CD4-positive, alpha-beta memory T cell (primary cell): ENCODE measurements around the gene GALNT7. TPM values are rescaled to one million over a fixed set of nuclear protein-coding genes. Genes with fewer than 3 reads are reported as not detected.

Experiments
- CTCF ChIA-PET: fragments of 350-600 bp; sonication (Branson Sonifier 250); formaldehyde crosslinking; loops from one replicate; lab custom pipeline; 2021; ENCODE audit warnings: inconsistent platforms; ENCODE audit not compliant: partially characterized antibody; lab: Charles Lee
- POLR2A ChIA-PET: fragments of 350-600 bp; sonication (Branson Sonifier 250); formaldehyde crosslinking; loops from one replicate; lab custom pipeline; 2021; ENCODE audit not compliant: partially characterized antibody; lab: Charles Lee
- DNase-seq, 5 donors: peaks; one replicate each; pipeline versions ENCODE4 v3.0.0 to v3.0.0-alpha.2; 2020 to 2022; ENCODE audit warnings: mixed read lengths in 1 of 5
- H3K27ac ChIP-seq: one replicate; pipeline ENCODE4 v1.7.0; 2013; ENCODE audit warnings: low read depth, low read length
- H3K27me3 ChIP-seq: 2 replicates; pipeline ENCODE4 v1.7.0; 2013; ENCODE audit warnings: mild to moderate bottlenecking, low read length, moderate library complexity; ENCODE audit not compliant: insufficient read depth
- H3K36me3 ChIP-seq: 2 replicates; pipeline ENCODE4 v1.7.0; 2013; ENCODE audit warnings: mild to moderate bottlenecking, low read length, moderate library complexity; ENCODE audit not compliant: insufficient read depth
- H3K4me1 ChIP-seq: 2 replicates; pipeline ENCODE4 v1.7.0; 2013; ENCODE audit warnings: mild to moderate bottlenecking, low read length, moderate library complexity; ENCODE audit not compliant: insufficient read depth
- H3K4me3 ChIP-seq, 2 donors: one replicate each; pipeline ENCODE4 v1.7.0; 2013; ENCODE audit warnings: low read length in 2 of 2, mild to moderate bottlenecking in 1 of 2
- H3K9me3 ChIP-seq, 2 donors: one replicate each; pipeline ENCODE4 v1.7.0; 2013; ENCODE audit warnings: low read length in 2 of 2, control low read depth in 1 of 2; ENCODE audit not compliant: control insufficient read depth in 1 of 2
- H3K27ac Mint-ChIP-seq, 7 donors: one replicate each; pipeline ENCODE4 v1.8.0; 2020 to 2021; ENCODE audit warnings: mixed read lengths in 7 of 7, mild to moderate bottlenecking in 6 of 7, inconsistent platforms in 3 of 7, moderate library complexity in 3 of 7
- H3K27me3 Mint-ChIP-seq, 2 donors: one replicate each; pipeline ENCODE4 v1.8.0; 2020 to 2021; ENCODE audit warnings: mixed read lengths in 2 of 2
- H3K36me3 Mint-ChIP-seq, 2 donors: one replicate each; pipeline ENCODE4 v1.8.0; 2020 to 2021; ENCODE audit warnings: mixed read lengths in 2 of 2, inconsistent platforms in 1 of 2, mild to moderate bottlenecking in 1 of 2
- H3K4me1 Mint-ChIP-seq, 4 donors: one replicate each; pipeline ENCODE4 v1.8.0; 2020 to 2021; ENCODE audit warnings: mixed read lengths in 4 of 4, mild to moderate bottlenecking in 1 of 4
- H3K4me3 Mint-ChIP-seq, 8 donors: one replicate each; pipeline ENCODE4 v1.8.0; 2020 to 2021; ENCODE audit warnings: mixed read lengths in 8 of 8, mild to moderate bottlenecking in 7 of 8, moderate library complexity in 6 of 8, inconsistent platforms in 3 of 8
- H3K9me3 Mint-ChIP-seq, 8 donors: one replicate each; pipeline ENCODE4 v1.8.0; 2020 to 2021; ENCODE audit warnings: mixed read lengths in 8 of 8, mild to moderate bottlenecking in 5 of 8, inconsistent platforms in 3 of 8, moderate library complexity in 1 of 8
- intact Hi-C: fragments of 100-400 bp; cut with micrococcal nuclease; formaldehyde crosslinking; loops from one replicate; pipeline ENCODE4 v1.15.1; 2023
- polyA plus RNA-seq, 2 donors: library from polyadenylated mRNA; unstranded; fragments of 300-500 nt; fragmentation: Illumina TruSeq; gene quantifications; one replicate each; pipeline ENCODE4 v1.2.3, GENCODE V29; 2021
- total RNA-seq, 2 experiments: library from RNA; stranded (reverse); gene quantifications; one replicate each; pipeline ENCODE4 v1.2.3, GENCODE V29; 2021

Gene GALNT7
- total and polyA plus RNA-seq, 4 experiments from 2014 or later: 12.6 to 26.3 (median 22.3) TPM

- Mint-ChIP-seq H3K27ac (no peak overlapping the region), H3K4me3 (no peak overlapping the region), H3K27me3 (no peaks in the 10 kb centered on the region), H3K36me3 (peaks cover 17 to 42% of the 10 kb centered on the region in 2 donors), H3K4me1 (peaks cover 0 to 2% (median 0%) of the 10 kb centered on the region in 4 donors), H3K9me3 (peaks cover 0 to 56% (median 19%) of the 10 kb centered on the region in 8 donors)
- H3K27me3 ChIP-seq: no peaks in the 10 kb centered on the region
- ChIA-PET POLR2A (no interaction called here), CTCF (interaction anchor here (1.3 to 3.1 kb wide), 3 partner anchors 9 to 269 kb away, joined by 5 to 13 read pairs (median 7); no protein-coding TSS in a partner anchor)
- intact Hi-C loops: no loop called here
- DNase-seq: no peak
- no peak overlapping the region for H3K4me3 ChIP-seq
- no peaks in the 10 kb centered on the region for H3K36me3 ChIP-seq
- peaks cover 0 to 8% of the 10 kb centered on the region in 2 donors for H3K9me3 ChIP-seq
- H3K27ac ChIP-seq: no peak overlapping the region
- no peaks in the 10 kb centered on the region for H3K4me1 ChIP-seq
These were observed 114.0 kb downstream of the GALNT7 start for GRCh38 chr4:173282626-173283025.

- no peak for DNase-seq
- Mint-ChIP-seq H3K27ac (no peak overlapping the region), H3K27me3 (no peaks in the 10 kb centered on the region), H3K4me3 (no peak overlapping the region), H3K36me3 (peaks cover 17 to 34% of the 10 kb centered on the region in 2 donors), H3K9me3 (peaks cover 0 to 56% (median 20%) of the 10 kb centered on the region in 8 donors), H3K4me1 (peaks cover 8 to 13% (median 12%) of the 10 kb centered on the region in 4 donors)
- ChIA-PET CTCF (no interaction called here), POLR2A (no interaction called here)
- Histone ChIP-seq H3K36me3 (no peaks in the 10 kb centered on the region), H3K27ac (no peak overlapping the region), H3K4me1 (peaks cover 8% of the 10 kb centered on the region), H3K9me3 (peaks cover 0 to 9% of the 10 kb centered on the region in 2 donors), H3K27me3 (no peaks in the 10 kb centered on the region), H3K4me3 (no peak overlapping the region)
- intact Hi-C loops: no loop called here
These were observed 115.9 kb downstream of the GALNT7 start for GRCh38 chr4:173284463-173284862.

DNA sequence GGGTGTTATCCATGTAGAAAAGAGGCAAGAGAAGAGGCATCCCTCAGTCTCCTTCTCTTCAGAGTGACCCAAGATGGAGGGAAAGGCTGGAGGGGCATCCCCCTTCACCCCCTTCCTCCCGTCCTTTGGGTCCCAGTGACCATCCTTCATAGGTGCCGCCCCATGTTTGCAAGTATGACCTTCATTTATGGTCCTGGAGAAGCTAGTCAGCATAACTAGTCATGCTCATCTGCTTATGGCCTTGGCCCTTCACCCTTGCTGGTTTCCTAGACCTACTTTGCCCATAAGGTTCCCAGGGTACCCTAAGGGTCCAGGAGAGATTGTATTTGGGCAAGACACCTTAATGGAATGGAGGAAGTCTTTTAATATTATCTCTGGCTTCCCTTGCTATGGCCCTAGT is 118.9 kb downstream of the GALNT7 start:
- peaks cover 11% of the 10 kb centered on the region for H3K4me1 ChIP-seq
- POLR2A ChIA-PET: no interaction called here
- Mint-ChIP-seq H3K27me3 (no peaks in the 10 kb centered on the region), H3K4me1 (peaks cover 8 to 17% (median 13%) of the 10 kb centered on the region in 4 donors), H3K9me3 (peaks cover 0 to 47% (median 17%) of the 10 kb centered on the region in 8 donors), H3K36me3 (peaks cover 11 to 14% of the 10 kb centered on the region in 2 donors), H3K4me3 (no peak overlapping the region), H3K27ac (no peak overlapping the region)
- no peaks in the 10 kb centered on the region for H3K36me3 ChIP-seq
- no peak overlapping the region for H3K27ac ChIP-seq
- no peak for DNase-seq
- no peaks in the 10 kb centered on the region for H3K27me3 ChIP-seq
- H3K9me3 ChIP-seq: peaks cover 0 to 9% of the 10 kb centered on the region in 2 donors
- intact Hi-C loops: no loop called here
- no peak overlapping the region for H3K4me3 ChIP-seq
- CTCF ChIA-PET: interaction anchor here (0.7 to 4.0 kb wide), 14 partner anchors 9 to 274 kb away, joined by 4 to 21 read pairs (median 8); no protein-coding TSS in a partner anchor

GRCh38 chr4:173288296-173288695 is 119.7 kb downstream of the GALNT7 start:
- Mint-ChIP-seq H3K27ac (peak overlapping the region in 6 of 7 donors; percentile 16 to 78 (median 32)), H3K9me3 (peaks cover 0 to 39% (median 11%) of the 10 kb centered on the region in 8 donors), H3K4me3 (peak overlapping the region in 6 of 8 donors; percentile 21 to 59 (median 43)), H3K4me1 (peaks cover 8 to 17% (median 13%) of the 10 kb centered on the region in 4 donors), H3K27me3 (no peaks in the 10 kb centered on the region), H3K36me3 (peaks cover 8 to 11% of the 10 kb centered on the region in 2 donors)
- peaks cover 11% of the 10 kb centered on the region for H3K4me1 ChIP-seq
- H3K27ac ChIP-seq: no peak overlapping the region
- intact Hi-C loops: loop anchor here (1.0 kb wide), 1 partner anchor 129 kb away; no protein-coding TSS in a partner anchor
- no peak overlapping the region for H3K4me3 ChIP-seq
- DNase-seq: peak; percentile 45 to 68 (median 52)
- POLR2A ChIA-PET: no interaction called here
- CTCF ChIA-PET: interaction anchor here (0.7 to 4.0 kb wide), 15 partner anchors 9 to 275 kb away, joined by 3 to 21 read pairs (median 5); no protein-coding TSS in a partner anchor
- no peaks in the 10 kb centered on the region for H3K36me3 ChIP-seq
- peaks cover 0 to 9% of the 10 kb centered on the region in 2 donors for H3K9me3 ChIP-seq
- no peaks in the 10 kb centered on the region for H3K27me3 ChIP-seq

DNA sequence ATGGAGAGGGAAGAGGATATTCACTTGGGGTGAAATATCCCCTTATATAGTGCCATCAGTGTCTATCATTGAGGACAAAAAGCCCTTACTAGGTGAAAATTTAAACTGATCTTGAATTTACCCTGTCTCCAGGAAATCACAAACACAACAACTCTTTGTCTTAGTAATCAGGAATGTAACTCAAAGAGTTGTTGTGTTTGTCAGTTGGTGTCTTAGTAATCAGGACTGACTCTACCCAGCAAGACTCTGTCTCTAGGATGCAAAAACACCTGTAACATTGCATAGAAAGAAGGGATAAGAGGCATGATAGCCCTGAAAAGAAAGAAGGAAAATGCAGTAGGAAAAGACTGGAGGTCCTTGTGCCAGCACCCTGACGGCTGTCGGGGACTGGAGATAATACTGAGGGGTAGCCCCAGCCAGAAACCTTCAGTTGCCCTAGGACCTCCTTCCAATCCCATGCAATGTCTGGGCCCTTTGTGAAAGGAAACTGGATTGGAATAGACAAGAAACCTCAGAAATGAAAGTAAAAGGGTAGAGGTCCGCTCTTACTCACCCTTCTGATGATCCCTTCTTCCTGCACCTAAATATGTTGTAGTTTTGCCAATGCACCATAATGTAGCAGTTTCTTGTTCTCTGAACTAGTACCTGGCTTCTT is 120.2 kb downstream of the GALNT7 start:
- H3K36me3 ChIP-seq: no peaks in the 10 kb centered on the region
- Mint-ChIP-seq H3K4me3 (peak overlapping the region; percentile 24 to 75 (median 55)), H3K36me3 (peaks cover 5 to 11% of the 10 kb centered on the region in 2 donors), H3K4me1 (peaks cover 8 to 17% (median 13%) of the 10 kb centered on the region in 4 donors), H3K27me3 (no peaks in the 10 kb centered on the region), H3K27ac (peak overlapping the region in 3 of 7 donors; percentile 58 to 78 (median 73)), H3K9me3 (peaks cover 0 to 33% (median 9%) of the 10 kb centered on the region in 8 donors)
- H3K27ac ChIP-seq: no peak overlapping the region
- POLR2A ChIA-PET: no interaction called here
- CTCF ChIA-PET: interaction anchor here (0.8 to 4.0 kb wide), 17 partner anchors 8 to 276 kb away, joined by 3 to 21 read pairs (median 4); no protein-coding TSS in a partner anchor
- no peak overlapping the region for H3K4me3 ChIP-seq
- H3K27me3 ChIP-seq: no peaks in the 10 kb centered on the region
- intact Hi-C loops: loop anchor here (1.0 kb wide), 1 partner anchor 128 kb away; no protein-coding TSS in a partner anchor
- no peak for DNase-seq
- H3K9me3 ChIP-seq: peaks cover 0 to 9% of the 10 kb centered on the region in 2 donors
- H3K4me1 ChIP-seq: peaks cover 11% of the 10 kb centered on the region

DNA sequence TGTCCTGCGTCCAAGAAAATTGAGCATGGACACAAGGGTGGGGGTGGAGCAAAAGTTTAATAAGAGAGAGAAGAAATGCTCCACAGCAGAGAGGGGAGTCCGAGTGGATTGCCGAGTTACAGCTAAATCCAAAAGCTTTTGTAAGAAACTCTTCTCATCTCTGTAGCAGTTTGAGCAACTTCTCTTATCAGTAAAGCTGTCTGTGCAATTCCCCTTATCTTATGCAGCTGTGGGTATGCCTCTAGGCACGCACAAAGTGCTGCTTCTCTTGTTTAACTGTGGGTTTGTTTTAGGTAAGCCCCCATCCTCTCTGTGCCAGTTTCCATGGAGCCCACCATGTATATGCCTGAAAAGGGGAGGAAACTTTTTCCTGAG is 120.7 kb downstream of the GALNT7 start:
- no peak for DNase-seq
- ChIA-PET POLR2A (no interaction called here), CTCF (interaction anchor here (0.8 to 4.0 kb wide), 10 partner anchors 12 to 276 kb away, joined by 3 to 21 read pairs (median 6); no protein-coding TSS in a partner anchor)
- H3K27me3 ChIP-seq: no peaks in the 10 kb centered on the region
- H3K4me1 ChIP-seq: peaks cover 11% of the 10 kb centered on the region
- no peak overlapping the region for H3K27ac ChIP-seq
- no peak overlapping the region for H3K4me3 ChIP-seq
- H3K36me3 Mint-ChIP-seq: peaks cover 5 to 9% of the 10 kb centered on the region in 2 donors
- H3K27ac Mint-ChIP-seq: peak overlapping the region in 3 of 7 donors; percentile 54 to 76 (median 58)
- H3K9me3 ChIP-seq: peaks cover 0 to 9% of the 10 kb centered on the region in 2 donors
- intact Hi-C loops: no loop called here
- H3K4me1 Mint-ChIP-seq: peaks cover 8 to 17% (median 13%) of the 10 kb centered on the region in 4 donors
- H3K4me3 Mint-ChIP-seq: peak overlapping the region; percentile 24 to 75 (median 55)
- H3K9me3 Mint-ChIP-seq: peaks cover 0 to 30% (median 9%) of the 10 kb centered on the region in 8 donors
- no peaks in the 10 kb centered on the region for H3K36me3 ChIP-seq
- no peaks in the 10 kb centered on the region for H3K27me3 Mint-ChIP-seq

DNA sequence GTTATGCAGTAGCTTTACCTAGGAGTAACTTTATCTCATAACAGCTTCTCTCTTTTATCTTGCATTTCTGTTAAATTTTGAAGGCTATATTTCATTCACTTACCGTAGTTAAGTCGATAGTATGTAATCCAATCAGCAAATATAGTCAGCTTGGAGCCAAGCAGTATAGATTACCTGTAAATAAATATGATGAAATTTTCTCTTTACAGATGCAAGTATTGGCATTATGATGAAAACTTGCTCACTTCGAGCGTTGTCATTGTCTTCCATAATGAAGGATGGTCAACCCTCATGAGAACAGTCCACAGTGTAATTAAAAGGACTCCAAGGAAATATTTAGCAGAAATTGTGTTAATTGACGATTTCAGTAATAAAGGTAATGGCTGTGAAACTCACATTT is 123.3 kb downstream of the GALNT7 start:
- Histone ChIP-seq H3K4me3 (no peak overlapping the region), H3K27ac (no peak overlapping the region), H3K9me3 (peaks cover 0 to 8% of the 10 kb centered on the region in 2 donors), H3K27me3 (no peaks in the 10 kb centered on the region), H3K36me3 (no peaks in the 10 kb centered on the region), H3K4me1 (peaks cover 11% of the 10 kb centered on the region)
- POLR2A ChIA-PET: no interaction called here
- CTCF ChIA-PET: interaction anchor here (0.8 to 3.0 kb wide), 8 partner anchors 9 to 279 kb away, joined by 3 to 38 read pairs (median 5); no protein-coding TSS in a partner anchor
- peaks cover 0 to 9% of the 10 kb centered on the region in 2 donors for H3K36me3 Mint-ChIP-seq
- peaks cover 8 to 17% (median 13%) of the 10 kb centered on the region in 4 donors for H3K4me1 Mint-ChIP-seq
- H3K4me3 Mint-ChIP-seq: no peak overlapping the region
- intact Hi-C loops: no loop called here
- H3K27me3 Mint-ChIP-seq: no peaks in the 10 kb centered on the region
- no peak overlapping the region for H3K27ac Mint-ChIP-seq
- DNase-seq: no peak
- peaks cover 0 to 6% (median 3%) of the 10 kb centered on the region in 8 donors for H3K9me3 Mint-ChIP-seq
